MM.1S (cell line): ENCODE data around the gene SYNGR4.

ENCODE experiments used
- CTCF ChIP-seq: fragments of 300-600 bp; sonication (generic); IDR thresholded peaks from 2 replicates; pipeline ENCODE4 v1.5.1; 2016; ENCODE audit warnings: antibody characterized with exemption, low read length, mixed read lengths
- EZH2 ChIP-seq: fragments of 300-600 bp; sonication (generic); optimal IDR thresholded peaks from 2 replicates; pipeline ENCODE3; 2017; ENCODE audit warnings: low read depth, mild to moderate bottlenecking, antibody characterized with exemption, low read length, mixed read lengths
- EZH2phosphoT487 ChIP-seq: fragments of 300-600 bp; sonication (generic); IDR thresholded peaks from 2 replicates; pipeline ENCODE4 v1.6.1; 2018; ENCODE audit warnings: antibody characterized with exemption, low read length

- TF ChIP-seq CTCF (no peak), EZH2 (no peak), EZH2phosphoT487 (no peak)
These were observed 25.9 kb upstream of the SYNGR4 start for GRCh38 chr19:48338253-48338755.
